K562 (cell line): Measurements from ENCODE around the gene NPFF. TPM values are rescaled to one million over a fixed set of nuclear protein-coding genes. Genes with fewer than 3 reads are reported as not detected.

ENCODE experiments used
- ATAC-seq: fragments of 200-7000 bp; cut with Tn5 transposase; 3 replicates; pipeline ENCODE4 v1.9.1; 2020; ENCODE audit warnings: moderate library complexity
- BruUV-seq: library from RNA; stranded (reverse); fragments of 400-500 nt; replicated peaks from 2 replicates; lab custom pipeline; 2021; lab: Mats Ljungman, UMichigan
- CTCF ChIA-PET: fragments of 300-600 bp; formaldehyde crosslinking; extraction: SDS; loops from one replicate; lab custom pipeline; 2021; ENCODE audit warnings: low intra/inter-chr PET ratio; lab: Yijun Ruan, JAX
- POLR2A ChIA-PET: fragments of 300-600, 350-650 bp; sonication (Branson Sonifier 250); formaldehyde crosslinking; extraction: SDS; loops from one replicate; lab custom pipeline; 2021; ENCODE audit warnings: antibody characterized with exemption, inconsistent platforms; lab: Yijun Ruan, JAX
- DNase-seq, 4 experiments: peaks; one replicate each; pipeline versions ENCODE4 v3.0.0 to v3.0.0-alpha.2; 2011 to 2018; ENCODE audit warnings: low spot score in 3 of 4, mixed read lengths in 3 of 4; ENCODE audit errors: extremely low read depth in 1 of 4
- FAIRE-seq: peaks from 2 replicates; lab custom pipeline; 2011; peaks lifted over from hg19 to GRCh38; lab: Jason Lieb, UNC
- H2AFZ ChIP-seq: 2 replicates; pipeline ENCODE4 v1.6.0; 2011; ENCODE audit warnings: low read depth, low read length, control low read depth, inconsistent platforms
- H3K27ac ChIP-seq: fragments of 200-600 bp; 3 replicates; pipeline ENCODE4 v1.8.0; 2011; ENCODE audit warnings: low read depth, mild to moderate bottlenecking, control low read depth, inconsistent platforms, low read length, moderate library complexity, mixed read lengths; ENCODE audit errors: extremely low read depth
- H3K27me3 ChIP-seq, 2 experiments: fragments of 300-600 bp in 1 of 2; 2 replicates in 1 of 2; 3 replicates in 1 of 2; pipeline versions ENCODE4 v1.6.0 to v1.8.0; 2011; ENCODE audit warnings: inconsistent platforms in 2 of 2, low read length in 2 of 2, mild to moderate bottlenecking in 1 of 2, mixed read lengths in 1 of 2, moderate library complexity in 1 of 2; ENCODE audit not compliant: control insufficient read depth in 2 of 2, insufficient read depth in 2 of 2
- H3K36me3 ChIP-seq: fragments of 300-600 bp; 3 replicates; pipeline ENCODE4 v1.8.0; 2011; ENCODE audit warnings: mild to moderate bottlenecking, low read length, inconsistent platforms; ENCODE audit not compliant: control insufficient read depth, insufficient read depth
- H3K4me1 ChIP-seq, 2 experiments: fragments of 200-600 bp in 1 of 2; replicated peaks in 1 of 2; 2 replicates in 1 of 2; 3 replicates in 1 of 2; pipeline versions ENCODE4 v1.5.1 to v1.8.0; 2011; ENCODE audit warnings: inconsistent platforms in 2 of 2, low read length in 2 of 2, mild to moderate bottlenecking in 1 of 2, mixed read lengths in 1 of 2, moderate library complexity in 1 of 2; ENCODE audit not compliant: control insufficient read depth in 2 of 2, insufficient read depth in 2 of 2
- H3K4me2 ChIP-seq: 2 replicates; pipeline ENCODE4 v1.6.1; 2011; ENCODE audit warnings: low read length, control low read depth, inconsistent platforms, mixed read lengths; ENCODE audit not compliant: insufficient read depth
- H3K4me3 ChIP-seq: fragments of 200-600 bp; sonication (generic), shearing (Covaris generic); 2 replicates; pipeline ENCODE4 v1.5.1; 2016; ENCODE audit warnings: control low read depth, inconsistent platforms
- H3K79me2 ChIP-seq: fragments of 200-600 bp; 3 replicates; pipeline ENCODE4 v1.8.0; 2011; ENCODE audit warnings: low read length, inconsistent platforms; ENCODE audit not compliant: control insufficient read depth, insufficient read depth
- H3K9ac ChIP-seq, 2 experiments: 2 replicates each; pipeline versions ENCODE4 v1.6.0 to v1.6.1; 2011; ENCODE audit warnings: low read depth in 2 of 2, low read length in 2 of 2, control low read depth in 1 of 2, inconsistent platforms in 1 of 2, mild to moderate bottlenecking in 1 of 2, mixed read lengths in 1 of 2; ENCODE audit not compliant: insufficient read depth in 1 of 2
- H3K9me1 ChIP-seq: one replicate; pipeline ENCODE4 v1.6.0; 2011; ENCODE audit warnings: inconsistent platforms, mild to moderate bottlenecking, low read length, moderate library complexity; ENCODE audit not compliant: control insufficient read depth, insufficient read depth
- H3K9me3 ChIP-seq: replicated peaks from 2 replicates; pipeline ENCODE4 v1.5.1; 2011; ENCODE audit warnings: low read depth, low read length, inconsistent platforms; ENCODE audit not compliant: control insufficient read depth, insufficient read depth
- H4K20me1 ChIP-seq: replicated peaks from 2 replicates; pipeline ENCODE4 v1.6.1; 2011; ENCODE audit warnings: low read length, inconsistent platforms, mixed read lengths; ENCODE audit not compliant: control insufficient read depth, insufficient read depth
- CXXC5 ChIP-seq: fragments of 250-450 bp; sonication (Bioruptor Pico); IDR thresholded peaks from 2 replicates; pipeline ENCODE4 v1.8.0; 2022; ENCODE audit warnings: inconsistent platforms, mild to moderate bottlenecking, moderate library complexity
- IRF2 ChIP-seq: sonication (generic); formaldehyde crosslinking; IDR thresholded peaks from 2 replicates; pipeline ENCODE4 v1.8.1; 2022; ENCODE audit warnings: mild to moderate bottlenecking, missing genetic modification reagents
- PCBP1 ChIP-seq: fragments of 200-400 bp; formaldehyde crosslinking; IDR thresholded peaks from 2 replicates; pipeline ENCODE4 v1.6.1; 2018; ENCODE audit warnings: mild to moderate bottlenecking, low read depth, low read length; ENCODE audit not compliant: poor library complexity, severe bottlenecking
- RCOR1 ChIP-seq, 2 experiments: IDR thresholded peaks; 2 replicates each; pipeline ENCODE4 v1.6.1; 2012; ENCODE audit warnings: low read depth in 2 of 2, low read length in 2 of 2, borderline replicate concordance in 1 of 2, improper control_type of control experiment in 1 of 2
- SIX5 ChIP-seq, 2 experiments: IDR thresholded peaks; 2 replicates each; pipeline ENCODE4 v1.6.1; 2011; ENCODE audit warnings: low read length in 2 of 2, borderline replicate concordance in 1 of 2, low read depth in 1 of 2, mild to moderate bottlenecking in 1 of 2, moderate library complexity in 1 of 2; ENCODE audit not compliant: insufficient read depth in 1 of 2
- SMC3 ChIP-seq: conservative IDR thresholded peaks from 2 replicates; pipeline ENCODE4 v1.6.1; 2011; ENCODE audit warnings: low read depth, low read length, improper control_type of control experiment; ENCODE audit not compliant: insufficient read depth
- SPI1 ChIP-seq: IDR thresholded peaks from 2 replicates; pipeline ENCODE4 v1.6.1; 2011; ENCODE audit warnings: low read depth, low read length, control low read depth, borderline replicate concordance
- SRSF9 ChIP-seq: fragments of 200-400 bp; formaldehyde crosslinking; IDR thresholded peaks from 2 replicates; pipeline ENCODE4 v1.6.1; 2017; ENCODE audit warnings: low read depth, low read length, borderline replicate concordance
- ZNF717 ChIP-seq: fragments of 250-450 bp; sonication (Bioruptor Pico); IDR thresholded peaks from 2 replicates; pipeline ENCODE4 v1.5.0; 2021
- WGBS: fragments of 100-300 bp; shearing (Covaris generic); methylation state at CpG from one replicate; pipeline ENCODE4 v1.1.6; 2016; ENCODE audit warnings: low coverage, mixed read lengths; ENCODE audit not compliant: insufficient coverage; ENCODE audit errors: missing lambda C conversion rate; 5-methylcytosine and 5-hydroxymethylcytosine counted together
- in situ Hi-C: fragments of 300-500 bp; cut with MboI; formaldehyde crosslinking; loops from 4 replicates; pipeline ENCODE4 v1.15.0; 2018; ENCODE audit warnings: inconsistent platforms, mixed read lengths
- intact Hi-C: fragments of 100-400 bp; cut with micrococcal nuclease; formaldehyde crosslinking; loops from 2 replicates; pipeline ENCODE4 v1.14.2; 2022
- polyA plus RNA-seq, 8 experiments: library from polyadenylated mRNA; depleted of rRNA in 4 of 8; stranded (reverse) in 5 of 8; unstranded in 3 of 8; fragments of >200 nt; fragmentation: Nextera tagmentation in 2 of 8; fragmentation: Illumina TruSeq in 1 of 8; extraction: Ambion mirVana in 2 of 8; extraction: Trizol in 1 of 8; gene quantifications; 2 replicates each; pipeline versions ENCODE4 v1.2.1 to v1.2.3, GENCODE V29; 2011 to 2014; ENCODE audit warnings: inconsistent platforms in 1 of 8, missing spikeins in 1 of 8
- total RNA-seq, 7 experiments: library from RNA; depleted of rRNA in 6 of 7; stranded (reverse); fragments of >200 nt in 6 of 7; fragmentation: Illumina TruSeq in 2 of 7; extraction: Trizol in 2 of 7; gene quantifications; 2 replicates each; pipeline versions ENCODE4 v1.2.1 to v1.2.3, GENCODE V29; 2011 to 2021; ENCODE audit warnings: low replicate concordance in 1 of 7
- TF ChIP-seq, protein P1 (sequence below): fragments of 450-650 bp; IDR thresholded peaks from 2 replicates; pipeline ENCODE4 v1.6.1; 2017; ENCODE audit warnings: mild to moderate bottlenecking, moderate library complexity
- TF ChIP-seq, protein P2 (sequence below): fragments of 450-650 bp; formaldehyde crosslinking; IDR thresholded peaks from 2 replicates; pipeline ENCODE4 v1.4.0; 2022; ENCODE audit warnings: mild to moderate bottlenecking, moderate library complexity
- TF ChIP-seq, protein P3 (sequence below): fragments of 250-450 bp; sonication (Bioruptor Pico); IDR thresholded peaks from 2 replicates; pipeline ENCODE4 v1.5.0; 2021; ENCODE audit warnings: mild to moderate bottlenecking, borderline replicate concordance

NPFF gene
- total and polyA plus RNA-seq, 9 of the 15 experiments (the other 6 are each of a cell fraction or from before 2014, with no cell fraction given), result 0.15 to 1.2 (median 0.55) TPM; not detected in 6

DNA sequence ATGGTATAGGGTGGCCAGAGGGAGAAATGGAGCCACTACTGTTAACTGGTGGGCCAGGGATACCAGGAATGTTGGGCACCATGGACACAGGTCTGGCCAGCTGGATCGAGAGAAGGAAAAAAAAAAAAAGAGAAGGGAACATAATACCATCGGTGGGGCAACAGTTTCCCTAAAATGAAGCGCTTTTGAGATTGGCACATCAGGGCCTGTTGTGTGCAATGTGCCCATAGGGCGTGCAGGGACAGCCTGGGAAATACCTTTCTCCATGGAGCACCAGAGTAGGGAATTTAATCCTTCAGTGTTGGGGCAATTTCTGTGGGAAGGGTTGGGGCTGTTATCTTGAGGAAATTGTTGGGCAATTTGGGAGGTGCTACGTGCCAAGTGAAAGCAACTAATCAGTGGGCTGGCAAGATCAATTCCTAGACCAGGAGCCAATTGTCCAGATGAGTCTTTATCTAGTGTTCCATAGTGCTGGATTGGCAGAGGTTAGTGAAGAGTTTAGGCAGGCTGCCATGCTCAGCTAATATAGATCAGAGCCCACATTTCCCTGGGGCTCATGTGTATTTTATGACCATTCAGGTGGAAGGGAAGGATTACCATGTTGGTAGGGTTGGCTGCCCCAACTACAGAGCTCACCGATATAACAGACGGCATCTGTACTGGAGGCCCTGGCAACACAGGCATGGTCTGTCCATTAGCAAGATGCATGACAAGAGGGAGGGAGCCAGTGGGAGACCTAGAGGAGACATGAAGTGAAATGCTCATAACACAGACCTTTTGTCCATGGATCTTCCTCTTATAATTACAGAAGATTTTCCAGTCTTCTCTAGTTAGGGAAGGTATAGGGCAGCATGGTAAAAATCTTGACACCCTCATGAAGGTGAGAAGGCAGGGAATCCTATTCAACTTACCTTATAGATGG, 25.5 kb upstream of the NPFF start (continued):
- TF ChIP-seq, protein P1, sequence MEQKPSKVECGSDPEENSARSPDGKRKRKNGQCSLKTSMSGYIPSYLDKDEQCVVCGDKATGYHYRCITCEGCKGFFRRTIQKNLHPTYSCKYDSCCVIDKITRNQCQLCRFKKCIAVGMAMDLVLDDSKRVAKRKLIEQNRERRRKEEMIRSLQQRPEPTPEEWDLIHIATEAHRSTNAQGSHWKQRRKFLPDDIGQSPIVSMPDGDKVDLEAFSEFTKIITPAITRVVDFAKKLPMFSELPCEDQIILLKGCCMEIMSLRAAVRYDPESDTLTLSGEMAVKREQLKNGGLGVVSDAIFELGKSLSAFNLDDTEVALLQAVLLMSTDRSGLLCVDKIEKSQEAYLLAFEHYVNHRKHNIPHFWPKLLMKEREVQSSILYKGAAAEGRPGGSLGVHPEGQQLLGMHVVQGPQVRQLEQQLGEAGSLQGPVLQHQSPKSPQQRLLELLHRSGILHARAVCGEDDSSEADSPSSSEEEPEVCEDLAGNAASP, result no peak
- TF ChIP-seq SRSF9, result no peak

DNA sequence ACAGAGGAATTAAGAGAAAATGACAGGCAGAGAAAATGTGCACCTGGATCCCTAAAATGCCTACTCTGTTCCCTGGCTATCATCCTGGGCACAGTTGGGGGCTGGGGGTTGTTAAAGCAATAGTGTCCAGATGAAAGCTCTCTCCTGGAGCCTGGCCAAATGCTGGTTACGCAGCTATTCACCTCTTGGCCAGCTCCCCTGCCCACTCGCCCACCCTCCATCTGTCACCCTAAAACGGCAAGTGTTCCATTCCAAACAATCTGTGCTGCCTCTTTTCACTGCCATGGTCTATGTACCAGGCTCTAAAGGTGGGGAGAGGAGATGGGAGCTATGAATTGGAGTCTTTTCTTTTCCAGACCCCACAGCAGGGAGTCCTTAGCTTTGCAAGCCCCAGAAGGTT, 24.7 kb upstream of the NPFF start:
- H3K36me3 ChIP-seq, result peaks cover 57% of the 10 kb centered on the region; the same call in 2 of the 3 replicates
- no peaks in the 10 kb centered on the region for H3K9me3 ChIP-seq
- H3K4me2 ChIP-seq, result no peak overlapping the region
- H3K27me3 ChIP-seq, result no peaks in the 10 kb centered on the region
- no TSS peak for BruUV-seq
- POLR2A ChIA-PET, result no interaction called here
- CTCF ChIA-PET, result no interaction called here
- intact Hi-C loops, result no loop called here
- DNase-seq (no peak), ATAC-seq (no peak), FAIRE-seq (no peak)
- H4K20me1 ChIP-seq, result no peaks in the 10 kb centered on the region
- no peak overlapping the region for H3K27ac ChIP-seq
- in situ Hi-C loops, result no loop called here
- H3K79me2 ChIP-seq, result no peaks in the 10 kb centered on the region
- H3K9me1 ChIP-seq, result no peaks in the 10 kb centered on the region
- no peak overlapping the region for H3K4me3 ChIP-seq
- TF ChIP-seq, protein P2, sequence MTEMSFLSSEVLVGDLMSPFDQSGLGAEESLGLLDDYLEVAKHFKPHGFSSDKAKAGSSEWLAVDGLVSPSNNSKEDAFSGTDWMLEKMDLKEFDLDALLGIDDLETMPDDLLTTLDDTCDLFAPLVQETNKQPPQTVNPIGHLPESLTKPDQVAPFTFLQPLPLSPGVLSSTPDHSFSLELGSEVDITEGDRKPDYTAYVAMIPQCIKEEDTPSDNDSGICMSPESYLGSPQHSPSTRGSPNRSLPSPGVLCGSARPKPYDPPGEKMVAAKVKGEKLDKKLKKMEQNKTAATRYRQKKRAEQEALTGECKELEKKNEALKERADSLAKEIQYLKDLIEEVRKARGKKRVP, result no peak
- TF ChIP-seq IRF2 (no peak), SIX5 (IDR thresholded peaks at IDR 0.05; ENCODE audit: borderline replicate concordance in 1 of 2, insufficient read depth in 1 of 2, low read depth in 1 of 2, low read length in 2 of 2) (no peak), SMC3 (no peak), CXXC5 (CRISPR knock-in tag) (no peak), ZNF717 (no peak), RCOR1 (IDR thresholded peaks at IDR 0.05; ENCODE audit: borderline replicate concordance in 1 of 2, low read depth in 2 of 2, low read length in 2 of 2) (no peak), SPI1 (no peak), PCBP1 (no peak)
- TF ChIP-seq, protein P3, sequence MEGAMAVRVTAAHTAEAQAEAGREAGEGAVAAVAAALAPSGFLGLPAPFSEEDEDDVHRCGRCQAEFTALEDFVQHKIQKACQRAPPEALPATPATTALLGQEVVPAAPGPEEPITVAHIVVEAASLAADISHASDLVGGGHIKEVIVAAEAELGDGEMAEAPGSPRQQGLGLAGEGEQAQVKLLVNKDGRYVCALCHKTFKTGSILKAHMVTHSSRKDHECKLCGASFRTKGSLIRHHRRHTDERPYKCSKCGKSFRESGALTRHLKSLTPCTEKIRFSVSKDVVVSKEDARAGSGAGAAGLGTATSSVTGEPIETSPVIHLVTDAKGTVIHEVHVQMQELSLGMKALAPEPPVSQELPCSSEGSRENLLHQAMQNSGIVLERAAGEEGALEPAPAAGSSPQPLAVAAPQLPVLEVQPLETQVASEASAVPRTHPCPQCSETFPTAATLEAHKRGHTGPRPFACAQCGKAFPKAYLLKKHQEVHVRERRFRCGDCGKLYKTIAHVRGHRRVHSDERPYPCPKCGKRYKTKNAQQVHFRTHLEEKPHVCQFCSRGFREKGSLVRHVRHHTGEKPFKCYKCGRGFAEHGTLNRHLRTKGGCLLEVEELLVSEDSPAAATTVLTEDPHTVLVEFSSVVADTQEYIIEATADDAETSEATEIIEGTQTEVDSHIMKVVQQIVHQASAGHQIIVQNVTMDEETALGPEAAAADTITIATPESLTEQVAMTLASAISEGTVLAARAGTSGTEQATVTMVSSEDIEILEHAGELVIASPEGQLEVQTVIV (CRISPR knock-in tag), result no peak
- no peak overlapping the region for H2AFZ ChIP-seq
- no peaks in the 10 kb centered on the region for H3K4me1 ChIP-seq
- 86% methylated on average over 3 of the region's 3 CpGs for WGBS
- H3K9ac ChIP-seq, result no peak overlapping the region
